HepG2 (cell line): ENCODE measurements around the gene CALR. TPM values are rescaled to one million over a fixed set of nuclear protein-coding genes. Genes with fewer than 3 reads are reported as not detected.

ENCODE experiments used
- AKAP8 ChIP-seq: sonication (generic); formaldehyde crosslinking; IDR thresholded peaks from 2 replicates; pipeline ENCODE4 v1.5.1; 2020; ENCODE audit warnings: mild to moderate bottlenecking, missing genetic modification reagents
- HDAC6 ChIP-seq: fragments of 200-600 bp; sonication (generic); IDR thresholded peaks from 2 replicates; pipeline ENCODE4 v1.7.0; 2017; ENCODE audit warnings: mild to moderate bottlenecking, antibody characterized with exemption, low read length, low read depth
- MATR3 ChIP-seq: sonication (generic); formaldehyde crosslinking; IDR thresholded peaks from 2 replicates; pipeline ENCODE4 v1.4.0; 2020; ENCODE audit warnings: missing genetic modification reagents
- NCOA2 ChIP-seq: sonication (generic); formaldehyde crosslinking; IDR thresholded peaks from 2 replicates; pipeline ENCODE4 v1.8.0; 2022; ENCODE audit warnings: inconsistent platforms
- NFATC3 ChIP-seq: sonication (generic); formaldehyde crosslinking; IDR thresholded peaks from 2 replicates; pipeline ENCODE4 v1.5.1; 2020; ENCODE audit warnings: mild to moderate bottlenecking, missing genetic modification reagents
- NFIB ChIP-seq: sonication (generic); formaldehyde crosslinking; IDR thresholded peaks from 2 replicates; pipeline ENCODE4 v1.9.0; 2021; ENCODE audit warnings: missing genetic modification reagents, mild to moderate bottlenecking, borderline replicate concordance
- PLSCR1 ChIP-seq: sonication (generic); formaldehyde crosslinking; IDR thresholded peaks from 2 replicates; pipeline ENCODE4 v1.5.0; 2020; ENCODE audit warnings: missing genetic modification reagents, mild to moderate bottlenecking, borderline replicate concordance
- RAD51 ChIP-seq: fragments of 450-650 bp; IDR thresholded peaks from 2 replicates; pipeline ENCODE4 v1.6.1; 2016; ENCODE audit warnings: borderline replicate concordance
- REPIN1 ChIP-seq: sonication (generic); formaldehyde crosslinking; IDR thresholded peaks from 2 replicates; pipeline ENCODE4 v1.8.0; 2022; ENCODE audit warnings: missing genetic modification reagents, low read depth, mild to moderate bottlenecking, borderline replicate concordance
- SMC3 ChIP-seq: IDR thresholded peaks from 2 replicates; pipeline ENCODE4 v1.6.1; 2011; ENCODE audit warnings: low read length, improper control_type of control experiment
- SUZ12 ChIP-seq: fragments of 150-350 bp; IDR thresholded peaks from 2 replicates; pipeline ENCODE4 v1.6.1; 2014; ENCODE audit warnings: low read depth, low read length
- TFDP2 ChIP-seq: sonication (generic); formaldehyde crosslinking; IDR thresholded peaks from 2 replicates; pipeline ENCODE4 v1.4.0; 2020; ENCODE audit warnings: missing genetic modification reagents
- TOPORS ChIP-seq: sonication (generic); formaldehyde crosslinking; IDR thresholded peaks from 2 replicates; pipeline ENCODE4 v1.8.0; 2023; ENCODE audit warnings: mild to moderate bottlenecking, missing genetic modification reagents
- ZBTB1 ChIP-seq: sonication (generic); formaldehyde crosslinking; IDR thresholded peaks from 2 replicates; pipeline ENCODE4 v1.4.0; 2020; ENCODE audit warnings: missing genetic modification reagents, borderline replicate concordance
- ZMAT3 ChIP-seq: sonication (generic); formaldehyde crosslinking; conservative IDR thresholded peaks from 2 replicates; pipeline ENCODE4 v1.7.0; 2021; ENCODE audit warnings: missing genetic modification reagents
- ZMYM2 ChIP-seq: sonication (generic); formaldehyde crosslinking; IDR thresholded peaks from 2 replicates; pipeline ENCODE4 v1.8.0; 2022; ENCODE audit warnings: mild to moderate bottlenecking, missing genetic modification reagents
- ZNF136 ChIP-seq: sonication (generic); formaldehyde crosslinking; IDR thresholded peaks from 2 replicates; pipeline ENCODE4 v1.8.1; 2022; ENCODE audit warnings: low read depth, mild to moderate bottlenecking, moderate library complexity, missing genetic modification reagents
- ZNF180 ChIP-seq: sonication (generic); formaldehyde crosslinking; IDR thresholded peaks from 2 replicates; pipeline ENCODE4 v1.4.0; 2020; ENCODE audit warnings: low read depth, missing genetic modification reagents, borderline replicate concordance
- ZNF562 ChIP-seq: sonication (generic); formaldehyde crosslinking; IDR thresholded peaks from 2 replicates; pipeline ENCODE4 v1.8.0; 2022; ENCODE audit warnings: missing genetic modification reagents, borderline replicate concordance
- ZNF616 ChIP-seq: sonication (generic); formaldehyde crosslinking; IDR thresholded peaks from 2 replicates; pipeline ENCODE4 v1.5.0; 2020; ENCODE audit warnings: low read depth, mild to moderate bottlenecking, missing genetic modification reagents
- ZNF761 ChIP-seq: sonication (generic); formaldehyde crosslinking; conservative IDR thresholded peaks from 2 replicates; pipeline ENCODE4 v1.4.0; 2020; ENCODE audit warnings: mild to moderate bottlenecking, missing genetic modification reagents
- ZNF878 ChIP-seq: sonication (generic); formaldehyde crosslinking; IDR thresholded peaks from 2 replicates; pipeline ENCODE4 v1.8.1; 2023; ENCODE audit warnings: mild to moderate bottlenecking, missing genetic modification reagents, moderate library complexity
- polyA plus RNA-seq, 8 experiments: library from polyadenylated mRNA; depleted of rRNA in 3 of 8; stranded (reverse) in 7 of 8; unstranded in 1 of 8; fragments of >200 nt; fragmentation: Illumina TruSeq in 4 of 8; extraction: Trizol in 4 of 8; gene quantifications; 2 replicates each; pipeline versions ENCODE4 v1.2.1 to v1.2.3, GENCODE V29; 2011 to 2016; ENCODE audit warnings: low read depth in 4 of 8, missing spikeins in 1 of 8, mixed read lengths in 1 of 8; ENCODE audit not compliant: insufficient read depth in 1 of 8
- total RNA-seq, 5 experiments: library from RNA; depleted of rRNA; stranded (reverse); fragments of >200 nt; fragmentation: Illumina TruSeq; extraction: Trizol; gene quantifications; 2 replicates each; pipeline ENCODE4 v1.2.3, GENCODE V29; 2016; ENCODE audit warnings: low read depth in 1 of 5
- TF ChIP-seq, protein P1 (sequence below): IDR thresholded peaks from 2 replicates; pipeline ENCODE4 v1.6.1; 2016; ENCODE audit warnings: control low read depth
- TF ChIP-seq, protein P2 (sequence below): sonication (generic); formaldehyde crosslinking; IDR thresholded peaks from 2 replicates; pipeline ENCODE4 v1.8.1; 2022; ENCODE audit warnings: low read depth, mild to moderate bottlenecking, missing genetic modification reagents
- TF ChIP-seq, protein P3 (sequence below): sonication (generic); formaldehyde crosslinking; IDR thresholded peaks from 2 replicates; pipeline ENCODE4 v1.5.0; 2020; ENCODE audit warnings: missing genetic modification reagents

CALR gene
- total and polyA plus RNA-seq, 2 of the 13 experiments (the other 11 are each of a cell fraction or from before 2014, with no cell fraction given): 898 to 934 TPM

- TF ChIP-seq NFIB (CRISPR knock-in tag) (no peak), TOPORS (no peak), ZNF180 (CRISPR knock-in tag) (no peak), NFATC3 (CRISPR knock-in tag) (no peak), PLSCR1 (CRISPR knock-in tag) (no peak), NCOA2 (peak; percentile 21; the same call in 1 of the 2 replicates), HDAC6 (no peak), ZNF616 (CRISPR knock-in tag) (no peak), MATR3 (no peak), SUZ12 (no peak), TFDP2 (CRISPR knock-in tag) (peak; percentile 21; the same call in 1 of the 2 replicates), ZNF562 (no peak), RAD51 (no peak), ZNF136 (CRISPR knock-in tag) (no peak), SMC3 (peak; percentile 50), ZMAT3 (CRISPR knock-in tag) (no peak), ZBTB1 (no peak), AKAP8 (CRISPR knock-in tag) (no peak), ZMYM2 (CRISPR knock-in tag) (no peak), ZNF878 (CRISPR knock-in tag) (no peak), REPIN1 (CRISPR knock-in tag) (peak; percentile 48; the same call in 1 of the 2 replicates), ZNF761 (no peak)
- TF ChIP-seq, protein P1, sequence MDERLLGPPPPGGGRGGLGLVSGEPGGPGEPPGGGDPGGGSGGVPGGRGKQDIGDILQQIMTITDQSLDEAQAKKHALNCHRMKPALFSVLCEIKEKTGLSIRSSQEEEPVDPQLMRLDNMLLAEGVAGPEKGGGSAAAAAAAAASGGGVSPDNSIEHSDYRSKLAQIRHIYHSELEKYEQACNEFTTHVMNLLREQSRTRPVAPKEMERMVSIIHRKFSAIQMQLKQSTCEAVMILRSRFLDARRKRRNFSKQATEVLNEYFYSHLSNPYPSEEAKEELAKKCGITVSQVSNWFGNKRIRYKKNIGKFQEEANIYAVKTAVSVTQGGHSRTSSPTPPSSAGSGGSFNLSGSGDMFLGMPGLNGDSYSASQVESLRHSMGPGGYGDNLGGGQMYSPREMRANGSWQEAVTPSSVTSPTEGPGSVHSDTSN (CRISPR knock-in tag): no peak
- TF ChIP-seq, protein P2, sequence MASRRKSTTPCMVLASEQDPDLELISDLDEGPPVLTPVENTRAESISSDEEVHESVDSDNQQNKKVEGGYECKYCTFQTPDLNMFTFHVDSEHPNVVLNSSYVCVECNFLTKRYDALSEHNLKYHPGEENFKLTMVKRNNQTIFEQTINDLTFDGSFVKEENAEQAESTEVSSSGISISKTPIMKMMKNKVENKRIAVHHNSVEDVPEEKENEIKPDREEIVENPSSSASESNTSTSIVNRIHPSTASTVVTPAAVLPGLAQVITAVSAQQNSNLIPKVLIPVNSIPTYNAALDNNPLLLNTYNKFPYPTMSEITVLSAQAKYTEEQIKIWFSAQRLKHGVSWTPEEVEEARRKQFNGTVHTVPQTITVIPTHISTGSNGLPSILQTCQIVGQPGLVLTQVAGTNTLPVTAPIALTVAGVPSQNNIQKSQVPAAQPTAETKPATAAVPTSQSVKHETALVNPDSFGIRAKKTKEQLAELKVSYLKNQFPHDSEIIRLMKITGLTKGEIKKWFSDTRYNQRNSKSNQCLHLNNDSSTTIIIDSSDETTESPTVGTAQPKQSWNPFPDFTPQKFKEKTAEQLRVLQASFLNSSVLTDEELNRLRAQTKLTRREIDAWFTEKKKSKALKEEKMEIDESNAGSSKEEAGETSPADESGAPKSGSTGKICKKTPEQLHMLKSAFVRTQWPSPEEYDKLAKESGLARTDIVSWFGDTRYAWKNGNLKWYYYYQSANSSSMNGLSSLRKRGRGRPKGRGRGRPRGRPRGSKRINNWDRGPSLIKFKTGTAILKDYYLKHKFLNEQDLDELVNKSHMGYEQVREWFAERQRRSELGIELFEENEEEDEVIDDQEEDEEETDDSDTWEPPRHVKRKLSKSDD (CRISPR knock-in tag): no peak
- TF ChIP-seq, protein P3, sequence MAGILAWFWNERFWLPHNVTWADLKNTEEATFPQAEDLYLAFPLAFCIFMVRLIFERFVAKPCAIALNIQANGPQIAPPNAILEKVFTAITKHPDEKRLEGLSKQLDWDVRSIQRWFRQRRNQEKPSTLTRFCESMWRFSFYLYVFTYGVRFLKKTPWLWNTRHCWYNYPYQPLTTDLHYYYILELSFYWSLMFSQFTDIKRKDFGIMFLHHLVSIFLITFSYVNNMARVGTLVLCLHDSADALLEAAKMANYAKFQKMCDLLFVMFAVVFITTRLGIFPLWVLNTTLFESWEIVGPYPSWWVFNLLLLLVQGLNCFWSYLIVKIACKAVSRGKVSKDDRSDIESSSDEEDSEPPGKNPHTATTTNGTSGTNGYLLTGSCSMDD (CRISPR knock-in tag): no peak
Measured at GRCh38 chr19:12983542-12984142, 45.2 kb downstream of the CALR start (continued).
